ENCODE data around the gene SNRNP70.
A peak's percentile ranks its signal among the peaks of the same experiment; 100 is the strongest.
"Not testable (repeated sequence)": the region's sequence is repeated elsewhere in the genome, so short reads cannot be mapped to it uniquely, and the experiment has no call there.

The SNRNP70 gene

GRCh38 chr19:49071860-49072547, 13.2 kb upstream of the SNRNP70 start:
- Histone ChIP-seq H3K9me3 (ENCODE audit: control extremely low read depth in 1 of 5, control insufficient read depth in 4 of 5, insufficient read depth in 2 of 5, low read depth in 1 of 5, low read length in 4 of 5) (peaks cover 0 to 12% (median 4%) of the 10 kb centered on the region in 5 experiments), H3K27ac (ENCODE audit: insufficient read depth in 1 of 2, low read depth in 1 of 2, low read length in 2 of 2, poor library complexity in 1 of 2, severe bottlenecking in 2 of 2) (no peak overlapping the region), H3K36me3 (ENCODE audit: control insufficient read depth in 4 of 4, insufficient read depth in 4 of 4, low read length in 3 of 4) (no peaks in the 10 kb centered on the region), H3K4me1 (ENCODE audit: control extremely low read depth in 1 of 4, control insufficient read depth in 4 of 4, insufficient read depth in 4 of 4, low read length in 3 of 4) (peaks cover 0 to 6% (median 6%) of the 10 kb centered on the region in 4 experiments), H3K4me3 (ENCODE audit: control insufficient read depth in 1 of 7, extremely low read depth in 1 of 7, insufficient read depth in 4 of 7, low read depth in 2 of 7, low read length in 6 of 7) (no peak overlapping the region), H3K27me3 (replicated peaks in 2 of 5; ENCODE audit: control insufficient read depth in 4 of 5, insufficient read depth in 5 of 5, low read length in 4 of 5) (peaks cover 8 to 70% (median 22%) of the 10 kb centered on the region in 5 experiments)
- peak; percentile 13 to 52 (median 40) for DNase-seq
- ChIA-PET CTCF (no interaction called here), POLR2A (interaction anchor here (0.7 kb wide), 1 partner anchor 61 kb away, joined by 3 read pairs; no protein-coding TSS in a partner anchor)
- WGBS (ENCODE audit: insufficient coverage), result 5% methylated on average over 70 of the region's 93 CpGs

GRCh38 chr19:49073514-49074378, 11.5 kb upstream of the SNRNP70 start:
- 55% methylated on average over 19 of the region's 23 CpGs for WGBS (ENCODE audit: insufficient coverage)
- peaks cover 0 to 6% (median 6%) of the 10 kb centered on the region in 4 experiments for H3K4me1 ChIP-seq (ENCODE audit: control extremely low read depth in 1 of 4, control insufficient read depth in 4 of 4, insufficient read depth in 4 of 4, low read length in 3 of 4)
- H3K27me3 ChIP-seq (replicated peaks in 2 of 5; ENCODE audit: control insufficient read depth in 4 of 5, insufficient read depth in 5 of 5, low read length in 4 of 5), result peaks cover 8 to 55% (median 22%) of the 10 kb centered on the region in 5 experiments
- peak in 2 of 3 donors; percentile 31 to 34 for DNase-seq
- CTCF ChIA-PET, result interaction anchor here (0.5 to 2.3 kb wide), 12 partner anchors 13 to 286 kb away, joined by 3 to 6 read pairs (median 3); partner anchors contain the start of gene CGB7
- POLR2A ChIA-PET, result interaction anchor here (0.6 kb wide), 1 partner anchor 162 kb away, joined by 6 read pairs; no protein-coding TSS in a partner anchor
- no peak overlapping the region for H3K4me3 ChIP-seq (ENCODE audit: control insufficient read depth in 1 of 7, extremely low read depth in 1 of 7, insufficient read depth in 4 of 7, low read depth in 2 of 7, low read length in 6 of 7)
- H3K36me3 ChIP-seq (ENCODE audit: control insufficient read depth in 4 of 4, insufficient read depth in 4 of 4, low read length in 3 of 4), result no peaks in the 10 kb centered on the region
- no peak overlapping the region for H3K27ac ChIP-seq (ENCODE audit: insufficient read depth in 1 of 2, low read depth in 1 of 2, low read length in 2 of 2, poor library complexity in 1 of 2, severe bottlenecking in 2 of 2)
- peaks cover 0 to 12% (median 4%) of the 10 kb centered on the region in 5 experiments for H3K9me3 ChIP-seq (ENCODE audit: control extremely low read depth in 1 of 5, control insufficient read depth in 4 of 5, insufficient read depth in 2 of 5, low read depth in 1 of 5, low read length in 4 of 5)

- 4% methylated on average over 5 of the region's 9 CpGs for WGBS (ENCODE audit: insufficient coverage)
- DNase-seq; POLR2A ChIA-PET; H3K27ac ChIP-seq (ENCODE audit: insufficient read depth in 1 of 2, low read depth in 1 of 2, low read length in 2 of 2, poor library complexity in 1 of 2, severe bottlenecking in 2 of 2); H3K4me3 ChIP-seq (ENCODE audit: control insufficient read depth in 1 of 7, extremely low read depth in 1 of 7, insufficient read depth in 4 of 7, low read depth in 2 of 7, low read length in 6 of 7); H3K36me3 ChIP-seq (ENCODE audit: control insufficient read depth in 4 of 4, insufficient read depth in 4 of 4, low read length in 3 of 4); H3K4me1 ChIP-seq (ENCODE audit: control extremely low read depth in 1 of 4, control insufficient read depth in 4 of 4, insufficient read depth in 4 of 4, low read length in 3 of 4): not testable (repeated sequence)
- Histone ChIP-seq H3K27me3 (replicated peaks in 2 of 5; ENCODE audit: control insufficient read depth in 4 of 5, insufficient read depth in 5 of 5, low read length in 4 of 5) (peaks cover 0 to 44% (median 20%) of the 10 kb centered on the region in 5 experiments), H3K9me3 (ENCODE audit: control extremely low read depth in 1 of 5, control insufficient read depth in 4 of 5, insufficient read depth in 2 of 5, low read depth in 1 of 5, low read length in 4 of 5) (peaks cover 0 to 12% (median 4%) of the 10 kb centered on the region in 5 experiments)
- CTCF ChIA-PET, result interaction anchor here (1.3 to 2.3 kb wide), 3 partner anchors 12 to 125 kb away, joined by 3 to 5 read pairs (median 5); no protein-coding TSS in a partner anchor
Observed at GRCh38 chr19:49074869-49075268, 10.4 kb upstream of the SNRNP70 start.

- DNase-seq, result no peak
- Histone ChIP-seq H3K36me3 (ENCODE audit: control insufficient read depth in 4 of 4, insufficient read depth in 4 of 4, low read length in 3 of 4) (no peaks in the 10 kb centered on the region), H3K9me3 (ENCODE audit: control extremely low read depth in 1 of 5, control insufficient read depth in 4 of 5, insufficient read depth in 2 of 5, low read depth in 1 of 5, low read length in 4 of 5) (no peaks in the 10 kb centered on the region), H3K4me1 (ENCODE audit: control extremely low read depth in 1 of 4, control insufficient read depth in 4 of 4, insufficient read depth in 4 of 4, low read length in 3 of 4) (peaks cover 0 to 5% (median 5%) of the 10 kb centered on the region in 4 experiments), H3K27me3 (replicated peaks in 2 of 5; ENCODE audit: control insufficient read depth in 4 of 5, insufficient read depth in 5 of 5, low read length in 4 of 5) (no peaks in the 10 kb centered on the region), H3K4me3 (ENCODE audit: control insufficient read depth in 1 of 7, extremely low read depth in 1 of 7, insufficient read depth in 4 of 7, low read depth in 2 of 7, low read length in 6 of 7) (no peak overlapping the region), H3K27ac (ENCODE audit: insufficient read depth in 1 of 2, low read depth in 1 of 2, low read length in 2 of 2, poor library complexity in 1 of 2, severe bottlenecking in 2 of 2) (no peak overlapping the region)
- ChIA-PET CTCF (no interaction called here), POLR2A (no interaction called here)
- WGBS (ENCODE audit: insufficient coverage), result no CpG with 5 or more reads among the region's 4 CpGs
Observed at GRCh38 chr19:49080392-49080791, 4.9 kb upstream of the SNRNP70 start.

GRCh38 chr19:49081273-49081672, 4.0 kb upstream of the SNRNP70 start:
- Histone ChIP-seq H3K27me3 (replicated peaks in 2 of 5; ENCODE audit: control insufficient read depth in 4 of 5, insufficient read depth in 5 of 5, low read length in 4 of 5) (no peaks in the 10 kb centered on the region), H3K4me1 (ENCODE audit: control extremely low read depth in 1 of 4, control insufficient read depth in 4 of 4, insufficient read depth in 4 of 4, low read length in 3 of 4) (peaks cover 0 to 13% (median 10%) of the 10 kb centered on the region in 4 experiments), H3K36me3 (ENCODE audit: control insufficient read depth in 4 of 4, insufficient read depth in 4 of 4, low read length in 3 of 4) (no peaks in the 10 kb centered on the region), H3K27ac (ENCODE audit: insufficient read depth in 1 of 2, low read depth in 1 of 2, low read length in 2 of 2, poor library complexity in 1 of 2, severe bottlenecking in 2 of 2) (no peak overlapping the region), H3K9me3 (ENCODE audit: control extremely low read depth in 1 of 5, control insufficient read depth in 4 of 5, insufficient read depth in 2 of 5, low read depth in 1 of 5, low read length in 4 of 5) (no peaks in the 10 kb centered on the region), H3K4me3 (ENCODE audit: control insufficient read depth in 1 of 7, extremely low read depth in 1 of 7, insufficient read depth in 4 of 7, low read depth in 2 of 7, low read length in 6 of 7) (no peak overlapping the region)
- ChIA-PET CTCF (interaction anchor here (1.3 kb wide), 1 partner anchor 16 kb away, joined by 5 read pairs; no protein-coding TSS in a partner anchor), POLR2A (no interaction called here)
- no peak for DNase-seq
- WGBS (ENCODE audit: insufficient coverage), result 92% methylated on average over 1 of the region's 1 CpG

- Histone ChIP-seq H3K9me3 (ENCODE audit: control extremely low read depth in 1 of 5, control insufficient read depth in 4 of 5, insufficient read depth in 2 of 5, low read depth in 1 of 5, low read length in 4 of 5) (no peaks in the 10 kb centered on the region), H3K4me1 (ENCODE audit: control extremely low read depth in 1 of 4, control insufficient read depth in 4 of 4, insufficient read depth in 4 of 4, low read length in 3 of 4) (peaks cover 0 to 23% (median 20%) of the 10 kb centered on the region in 4 experiments), H3K4me3 (ENCODE audit: control insufficient read depth in 1 of 7, extremely low read depth in 1 of 7, insufficient read depth in 4 of 7, low read depth in 2 of 7, low read length in 6 of 7) (peak overlapping the region in 6 of 7 experiments; percentile 36 to 98 (median 88)), H3K27me3 (replicated peaks in 2 of 5; ENCODE audit: control insufficient read depth in 4 of 5, insufficient read depth in 5 of 5, low read length in 4 of 5) (no peaks in the 10 kb centered on the region), H3K36me3 (ENCODE audit: control insufficient read depth in 4 of 4, insufficient read depth in 4 of 4, low read length in 3 of 4) (peaks cover 0 to 20% (median 15%) of the 10 kb centered on the region in 4 experiments), H3K27ac (ENCODE audit: insufficient read depth in 1 of 2, low read depth in 1 of 2, low read length in 2 of 2, poor library complexity in 1 of 2, severe bottlenecking in 2 of 2) (peak overlapping the region in 1 of 2 experiments; percentile 93)
- ChIA-PET POLR2A (interaction anchor here (0.5 kb wide), 1 partner anchor 31 kb away, joined by 4 read pairs; no protein-coding TSS in a partner anchor), CTCF (no interaction called here)
- DNase-seq, result no peak
- WGBS (ENCODE audit: insufficient coverage), result 76% methylated on average over 24 of the region's 26 CpGs
Observed at GRCh38 chr19:49084206-49085019, 838 bp upstream of the SNRNP70 start.

All from common myeloid progenitor, CD34-positive (primary cell).